IPS-11a (cell line): ENCODE measurements around the gene TUBA3D.
"Not testable (repeated sequence)": the region's sequence is repeated elsewhere in the genome, so short reads cannot be mapped to it uniquely, and the experiment has no call there.

ENCODE experiments used
- H3K4me3 ChIP-seq: one replicate; pipeline ENCODE4 v1.5.1; 2013; ENCODE audit warnings: low read depth, low read length, control low read depth

TUBA3D gene

GRCh38 chr2:131475831-131476230, at the start of gene TUBA3D:
TSS of gene TUBA3D (plus strand) at chr2:131476119. CDS start at chr2:131476200, 81 bp downstream.
- H3K4me3 ChIP-seq: no peak within 1 kb of the TSS

- H3K4me3 ChIP-seq: no peak overlapping the region
Measured at GRCh38 chr2:131426727-131427126, 49.2 kb upstream of the TUBA3D start.

DNA sequence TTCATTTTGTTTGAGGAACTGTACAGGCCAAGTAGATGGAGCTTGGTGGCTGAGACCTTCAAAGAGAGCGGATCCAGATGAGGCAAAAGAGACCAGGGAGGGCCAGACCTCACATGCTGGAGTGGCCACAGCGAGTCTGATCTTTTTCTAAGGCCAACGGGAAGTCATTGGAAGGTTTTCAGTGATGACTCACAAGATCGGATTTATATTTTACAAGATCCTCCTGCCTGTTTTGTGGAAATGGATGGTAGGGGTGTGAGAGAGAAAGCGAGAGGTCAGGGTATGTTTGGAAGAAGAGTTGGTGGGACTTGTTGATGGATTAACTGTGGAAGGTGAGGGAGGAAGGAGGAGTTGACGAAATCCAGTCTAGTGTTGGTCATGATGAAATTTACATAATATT, 44.6 kb upstream of the TUBA3D start:
- H3K4me3 ChIP-seq: no peak overlapping the region

GRCh38 chr2:131440742-131441468, 35.0 kb upstream of the TUBA3D start:
- not testable (repeated sequence) for H3K4me3 ChIP-seq

- H3K4me3 ChIP-seq: not testable (repeated sequence)
Measured at GRCh38 chr2:131444736-131445514, 31.0 kb upstream of the TUBA3D start.

DNA sequence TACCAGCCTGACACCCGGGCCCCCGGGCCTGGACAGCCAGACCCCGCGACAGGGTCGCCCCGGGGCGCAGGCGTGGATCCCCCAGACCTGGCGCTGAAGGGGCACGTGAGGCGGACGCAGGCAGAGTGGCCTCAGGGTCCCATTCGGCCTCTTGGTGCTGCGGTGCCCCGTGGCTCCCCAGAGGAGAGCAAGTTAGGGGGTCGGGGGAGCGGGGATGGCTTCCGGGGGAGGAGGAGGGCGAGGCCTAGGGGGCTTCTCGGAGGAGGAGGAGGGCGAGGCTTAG, 30.5 kb upstream of the TUBA3D start:
- not testable (repeated sequence) for H3K4me3 ChIP-seq

DNA sequence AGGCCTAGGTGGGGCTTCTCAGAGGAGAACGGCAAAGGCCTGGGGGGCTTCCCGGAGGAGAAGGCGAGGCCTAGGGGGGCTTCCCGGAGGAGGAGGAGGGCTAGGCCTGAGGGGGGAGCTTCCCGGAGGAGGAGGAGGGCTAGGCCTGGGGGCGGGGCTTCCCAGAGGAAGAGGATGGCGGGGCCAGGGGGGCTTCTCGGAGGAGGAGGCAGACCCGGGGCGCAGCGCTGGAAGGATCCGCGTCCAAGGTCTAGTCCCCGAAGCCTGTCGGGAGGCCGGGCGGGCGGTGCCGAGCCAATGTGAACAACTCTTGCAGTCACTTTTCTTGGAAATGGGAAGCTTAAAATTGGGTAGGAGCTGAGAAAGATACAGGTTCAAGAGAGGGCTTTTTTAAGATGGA, 30.0 kb upstream of the TUBA3D start:
- no peak overlapping the region for H3K4me3 ChIP-seq

- not testable (repeated sequence) for H3K4me3 ChIP-seq
Measured at GRCh38 chr2:131447981-131448380, 27.9 kb upstream of the TUBA3D start.

DNA sequence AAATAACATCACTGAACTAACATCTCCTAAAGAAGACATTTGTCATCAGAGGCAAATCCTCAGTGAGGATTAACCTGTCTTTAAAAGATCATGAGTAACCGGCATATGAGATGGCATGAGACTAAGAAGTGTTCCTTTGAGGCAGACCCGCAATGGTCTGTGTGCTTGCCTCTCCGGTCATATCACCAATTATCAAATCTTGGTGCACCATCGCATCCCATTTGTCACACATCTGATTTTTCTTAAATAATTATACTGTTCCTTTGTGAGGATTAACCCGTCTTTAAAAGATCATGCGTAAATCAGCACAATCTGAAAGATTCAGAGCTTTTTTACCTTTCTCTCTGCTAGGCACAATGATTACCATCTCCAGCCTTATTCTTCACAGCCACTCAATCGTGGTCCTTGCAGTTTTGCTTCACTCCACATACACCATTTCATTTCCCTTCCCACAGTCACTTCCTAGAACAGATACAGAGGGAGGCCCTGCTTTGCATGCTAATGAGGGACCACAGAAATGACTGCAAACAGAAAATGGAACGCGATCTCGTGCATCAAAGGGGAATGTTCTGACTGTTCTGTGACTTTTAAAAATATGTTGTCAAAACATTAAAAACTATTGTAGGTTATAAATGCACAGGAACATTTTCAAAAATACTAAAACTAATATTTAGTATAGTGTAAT, 24.5 kb upstream of the TUBA3D start:
- not testable (repeated sequence) for H3K4me3 ChIP-seq

DNA sequence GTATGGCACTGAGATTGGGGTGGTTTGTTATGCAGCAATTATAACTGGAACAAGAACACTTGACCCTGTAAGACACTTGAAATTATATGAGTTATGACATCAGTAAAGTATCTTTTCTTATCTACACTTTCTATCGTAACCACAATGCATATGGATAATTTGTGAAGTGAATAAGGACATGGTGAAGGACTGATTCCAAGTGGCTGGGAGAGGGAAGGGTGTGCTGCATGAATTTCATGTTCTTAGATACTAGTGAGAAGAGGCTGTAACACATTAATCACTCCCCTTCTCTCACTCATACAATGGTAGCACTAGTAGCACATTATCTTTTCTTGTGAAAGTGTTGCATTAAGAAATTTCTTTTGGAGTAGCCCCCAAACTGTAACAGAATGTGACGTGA, 21.0 kb upstream of the TUBA3D start:
- not testable (repeated sequence) for H3K4me3 ChIP-seq

DNA sequence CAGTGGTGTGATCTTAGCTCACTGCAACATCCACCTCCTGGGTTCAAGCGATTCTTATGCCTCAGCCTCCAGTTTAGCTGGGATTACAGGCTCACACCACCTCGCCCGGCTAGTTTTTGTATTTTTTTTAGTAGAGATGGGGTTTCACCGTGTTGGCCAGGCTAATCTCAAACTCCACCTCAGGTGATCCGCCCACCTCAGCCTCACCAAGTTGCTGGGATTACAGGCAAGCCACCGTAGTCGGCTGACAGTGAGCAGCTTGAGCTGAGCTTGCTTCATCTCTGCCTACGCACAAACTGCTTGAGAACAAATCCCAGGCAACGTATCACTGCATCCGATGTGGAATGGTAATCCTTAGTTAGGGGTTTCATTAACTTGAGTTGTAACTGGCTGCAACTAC, 8.2 kb upstream of the TUBA3D start:
- not testable (repeated sequence) for H3K4me3 ChIP-seq

DNA sequence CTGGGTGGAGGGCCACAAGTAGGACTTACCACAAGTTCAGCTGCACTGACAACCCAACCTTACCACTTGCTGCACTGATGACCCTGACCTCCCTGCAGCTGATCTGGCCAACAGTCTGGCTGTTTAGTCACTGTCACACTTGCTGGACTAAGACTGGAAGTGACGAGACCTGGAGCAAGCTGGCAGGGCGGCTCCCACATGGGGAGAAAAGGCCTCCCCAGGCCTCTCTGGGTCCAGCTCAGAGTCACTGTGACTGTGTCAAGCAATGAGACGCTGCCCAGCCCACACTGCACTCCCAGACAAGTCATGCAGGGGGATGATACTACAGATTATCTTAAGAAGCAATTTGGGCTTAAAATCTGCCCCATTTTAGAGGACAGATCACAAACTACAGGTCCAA, 5.0 kb upstream of the TUBA3D start:
- H3K4me3 ChIP-seq: not testable (repeated sequence)

- not testable (repeated sequence) for H3K4me3 ChIP-seq
Measured at GRCh38 chr2:131471624-131472023, 4.3 kb upstream of the TUBA3D start.

DNA sequence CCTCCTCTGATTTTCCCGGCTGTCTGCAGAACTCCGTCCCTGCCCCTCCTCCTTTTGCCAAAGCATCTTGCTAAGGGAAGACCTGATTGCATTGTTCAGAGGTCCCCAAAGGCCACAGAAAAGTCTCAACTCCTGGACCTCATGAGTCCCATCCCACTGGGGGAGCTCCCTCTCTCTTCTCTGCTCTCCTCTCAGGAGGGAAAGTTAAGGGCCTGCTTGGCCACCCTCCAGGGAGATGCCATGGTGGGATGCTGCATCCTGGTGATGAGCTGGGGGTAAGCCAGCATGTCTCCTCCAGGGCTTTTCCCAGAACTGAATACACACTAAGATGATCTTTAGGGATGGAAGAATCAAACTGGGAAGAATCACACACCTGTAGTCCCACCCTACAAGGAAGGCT, 2.7 kb upstream of the TUBA3D start:
- not testable (repeated sequence) for H3K4me3 ChIP-seq

DNA sequence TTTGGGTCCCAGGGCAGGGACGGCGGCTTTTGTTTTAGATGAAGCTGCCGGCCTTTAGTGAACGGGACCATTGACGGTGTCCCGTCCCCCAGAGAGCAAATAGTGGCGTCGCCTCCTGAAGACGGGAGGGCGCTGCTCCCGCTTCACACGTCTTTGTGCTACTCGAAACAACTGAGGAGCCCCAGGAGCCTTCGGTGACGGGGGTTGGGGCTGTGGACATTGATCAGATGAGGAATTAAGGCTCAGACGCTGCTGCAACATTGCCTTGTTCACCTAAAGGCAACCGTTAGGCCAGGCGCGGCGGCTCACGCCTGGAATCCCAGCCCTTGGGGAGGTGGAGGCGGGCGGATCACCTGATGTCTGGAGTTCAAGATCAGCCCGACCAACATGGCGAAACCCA, 444 bp downstream of the TUBA3D start:
- H3K4me3 ChIP-seq: not testable (repeated sequence)

DNA sequence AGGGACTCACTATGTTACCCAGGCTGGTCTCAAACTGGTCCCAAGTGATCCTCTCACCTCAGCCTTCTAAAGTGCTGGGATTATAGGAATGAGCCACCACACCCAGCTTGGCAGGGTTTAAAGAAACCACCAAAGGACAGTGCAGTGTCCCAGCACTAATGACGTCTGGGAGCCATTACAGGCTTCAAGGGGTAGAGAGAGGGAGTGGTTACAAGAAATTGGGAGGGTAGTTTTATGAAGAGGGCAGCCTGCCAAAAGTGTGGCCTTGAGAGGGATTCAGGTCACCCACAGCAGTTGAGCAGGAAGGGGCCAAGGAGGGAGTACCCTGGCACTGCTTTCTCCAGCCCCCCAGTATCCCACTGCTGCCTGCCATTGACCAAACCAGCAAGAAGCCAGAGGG, 1.3 kb downstream of the TUBA3D start:
- not testable (repeated sequence) for H3K4me3 ChIP-seq

- H3K4me3 ChIP-seq: not testable (repeated sequence)
Measured at GRCh38 chr2:131478074-131478849, 2.3 kb downstream of the TUBA3D start.

DNA sequence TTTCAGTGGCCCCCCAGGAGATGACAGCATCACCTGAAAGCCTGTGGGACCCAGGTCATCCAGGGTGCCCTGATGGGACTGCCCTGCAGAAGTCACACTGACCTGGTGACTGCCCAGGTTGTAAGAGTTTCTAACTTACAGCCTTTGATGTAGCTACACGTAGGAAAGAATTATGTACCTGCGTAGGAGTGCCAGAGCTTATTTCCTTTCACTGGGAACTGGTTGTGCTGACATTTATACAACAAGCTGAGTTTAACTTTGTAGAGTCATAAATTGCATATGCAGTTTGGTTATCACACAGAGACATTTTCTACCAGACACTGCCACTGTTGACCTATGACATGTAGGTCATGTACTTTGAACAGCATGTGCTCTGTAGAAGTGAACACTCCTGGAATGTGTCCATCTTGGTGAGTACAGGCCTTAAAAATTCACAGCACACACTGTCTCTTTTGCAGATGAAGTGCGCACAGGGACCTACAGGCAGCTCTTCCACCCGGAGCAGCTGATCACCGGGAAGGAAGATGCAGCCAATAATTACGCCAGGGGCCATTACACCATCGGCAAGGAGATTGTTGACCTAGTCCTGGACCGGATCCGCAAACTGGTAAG, 3.0 kb downstream of the TUBA3D start:
- not testable (repeated sequence) for H3K4me3 ChIP-seq

- H3K4me3 ChIP-seq: not testable (repeated sequence)
Measured at GRCh38 chr2:131480351-131480750, 4.4 kb downstream of the TUBA3D start.

- H3K4me3 ChIP-seq: not testable (repeated sequence)
Measured at GRCh38 chr2:131482506-131483155, 6.7 kb downstream of the TUBA3D start.
